Middle frontal gyrus (tissue), 1 donor: ENCODE data around the gene NCKAP5.

Experiments
- DNase-seq: peaks from one replicate; pipeline ENCODE4 v3.0.0-alpha.2; 2015; ENCODE audit warnings: low spot score; ENCODE audit errors: extremely low spot score

The NCKAP5 gene

GRCh38 chr2:133459590-133459989, 108.7 kb downstream of the NCKAP5 start:
- no peak for DNase-seq

DNA sequence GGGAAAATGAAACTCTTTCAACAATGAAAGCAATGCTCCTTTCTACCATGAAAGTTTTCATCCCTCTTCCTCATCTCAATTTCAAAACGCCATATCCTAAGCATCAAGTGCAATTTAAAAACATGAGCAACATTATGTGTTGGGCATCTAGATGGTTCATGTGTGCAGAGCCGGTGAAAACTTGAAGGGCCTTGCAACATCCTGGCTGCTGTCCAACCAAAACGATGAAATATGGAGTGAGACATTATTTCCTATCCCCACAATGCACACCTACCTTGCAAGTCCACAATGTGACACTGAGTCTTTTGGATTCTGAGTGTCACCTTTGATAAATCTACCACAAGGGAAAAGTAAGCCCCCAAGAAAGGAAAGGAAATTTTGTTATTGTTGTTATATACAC, 110.0 kb downstream of the NCKAP5 start:
- DNase-seq = no peak

- no peak for DNase-seq
Observed at GRCh38 chr2:133457861-133458260, 110.4 kb downstream of the NCKAP5 start.

DNA sequence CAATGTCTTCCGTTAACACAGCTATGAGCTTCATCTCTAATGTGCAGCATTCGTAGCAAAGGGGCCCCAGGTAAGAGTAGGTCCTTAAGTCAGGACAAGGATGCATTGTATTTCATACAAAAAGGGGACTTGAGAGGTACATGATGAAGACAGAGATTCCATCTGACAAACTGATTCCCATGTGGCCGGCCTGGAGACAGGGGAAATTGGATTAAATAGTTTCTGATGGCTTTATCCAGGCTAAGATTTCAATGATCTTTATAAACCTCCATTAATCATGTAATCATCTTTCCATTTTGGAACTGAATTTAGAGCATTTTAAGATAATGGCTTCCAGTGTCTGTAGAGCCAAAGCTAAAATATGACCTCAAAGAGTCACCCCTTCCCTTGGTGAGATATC, 111.3 kb downstream of the NCKAP5 start:
- DNase-seq = no peak

GRCh38 chr2:133456156-133456555, 112.1 kb downstream of the NCKAP5 start:
- DNase-seq = no peak

DNA sequence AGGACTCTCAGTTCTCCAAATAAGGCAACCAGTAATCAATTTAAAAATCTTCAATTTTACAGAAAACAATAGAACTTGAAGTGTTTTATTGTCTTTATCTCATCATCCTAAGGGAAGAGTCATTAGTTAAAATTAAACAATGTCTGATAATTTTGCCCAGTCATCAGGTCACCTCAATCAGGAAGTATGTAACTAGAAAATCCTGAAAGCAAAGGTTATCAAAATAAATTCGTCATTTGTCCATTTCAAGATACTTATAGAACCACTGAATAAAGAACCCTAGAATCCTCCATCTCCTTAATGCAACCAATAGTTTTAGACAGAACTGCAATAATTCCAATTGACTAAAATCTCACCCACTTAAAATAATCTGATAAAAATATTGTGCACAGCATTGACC, 115.2 kb downstream of the NCKAP5 start:
- no peak for DNase-seq

DNA sequence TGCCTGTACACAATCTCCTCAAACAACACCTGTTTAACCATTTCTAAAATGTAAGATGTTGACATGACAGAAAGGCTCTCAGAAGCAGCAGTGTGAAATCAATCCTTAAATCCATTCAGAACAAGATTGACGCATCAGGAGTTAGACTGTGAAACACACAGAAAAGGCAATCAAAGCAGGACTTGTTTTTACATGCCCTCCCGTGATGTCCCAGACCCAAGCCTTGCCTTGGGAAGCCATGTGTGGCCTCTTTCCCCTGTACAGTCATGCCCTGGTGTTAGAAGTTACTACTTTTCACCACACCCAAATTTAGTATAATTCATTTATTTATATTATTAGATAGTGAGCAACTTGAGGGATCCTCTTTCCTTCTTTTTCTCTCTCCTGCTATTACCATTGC, 115.7 kb downstream of the NCKAP5 start:
- no peak for DNase-seq

DNA sequence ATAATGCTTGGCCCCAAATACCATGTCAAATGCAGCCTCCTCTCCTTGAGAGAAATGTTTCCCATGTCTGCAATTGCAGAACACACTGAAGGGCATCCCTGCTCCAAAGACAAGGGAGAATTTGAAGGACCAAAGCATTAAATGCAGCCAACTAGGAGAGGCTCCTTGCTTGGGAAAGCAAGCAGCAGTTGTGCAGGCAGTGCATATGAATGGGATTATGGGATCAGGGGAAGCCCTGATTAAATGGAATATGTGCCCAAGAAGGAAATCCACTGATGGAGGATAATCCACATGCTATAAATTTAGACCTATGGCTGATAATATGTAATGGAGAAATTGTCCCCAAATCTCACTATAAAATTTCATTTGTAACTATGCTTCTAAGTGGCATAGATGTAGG, 116.1 kb downstream of the NCKAP5 start:
- DNase-seq = no peak

GRCh38 chr2:133448195-133448594, 120.1 kb downstream of the NCKAP5 start:
- no peak for DNase-seq

- no peak for DNase-seq
Observed at GRCh38 chr2:133447303-133447702, 121.0 kb downstream of the NCKAP5 start.

DNA sequence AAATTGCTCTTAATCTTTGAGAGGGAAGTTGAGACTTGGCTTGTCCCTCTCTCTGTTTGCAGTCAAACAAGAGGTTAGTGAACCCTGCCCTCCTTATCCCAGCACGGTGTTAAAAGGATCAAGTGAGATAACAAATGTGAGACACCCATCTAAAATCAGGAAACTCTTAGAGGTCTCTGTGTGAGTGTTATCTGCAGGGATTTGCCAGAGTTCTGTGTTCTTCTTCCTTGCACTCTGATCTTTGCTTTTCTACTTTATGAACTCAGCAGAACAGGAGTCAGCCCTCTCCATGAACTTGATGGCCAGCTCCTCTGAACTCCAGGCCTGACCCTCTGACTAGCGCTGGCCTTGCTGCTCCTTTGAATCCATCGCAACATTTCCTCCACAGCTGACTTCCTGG, 123.8 kb downstream of the NCKAP5 start:
- no peak for DNase-seq

GRCh38 chr2:133442393-133442792, 125.9 kb downstream of the NCKAP5 start:
- DNase-seq = no peak

GRCh38 chr2:133439565-133439920, 128.7 kb downstream of the NCKAP5 start:
- DNase-seq = no peak

DNA sequence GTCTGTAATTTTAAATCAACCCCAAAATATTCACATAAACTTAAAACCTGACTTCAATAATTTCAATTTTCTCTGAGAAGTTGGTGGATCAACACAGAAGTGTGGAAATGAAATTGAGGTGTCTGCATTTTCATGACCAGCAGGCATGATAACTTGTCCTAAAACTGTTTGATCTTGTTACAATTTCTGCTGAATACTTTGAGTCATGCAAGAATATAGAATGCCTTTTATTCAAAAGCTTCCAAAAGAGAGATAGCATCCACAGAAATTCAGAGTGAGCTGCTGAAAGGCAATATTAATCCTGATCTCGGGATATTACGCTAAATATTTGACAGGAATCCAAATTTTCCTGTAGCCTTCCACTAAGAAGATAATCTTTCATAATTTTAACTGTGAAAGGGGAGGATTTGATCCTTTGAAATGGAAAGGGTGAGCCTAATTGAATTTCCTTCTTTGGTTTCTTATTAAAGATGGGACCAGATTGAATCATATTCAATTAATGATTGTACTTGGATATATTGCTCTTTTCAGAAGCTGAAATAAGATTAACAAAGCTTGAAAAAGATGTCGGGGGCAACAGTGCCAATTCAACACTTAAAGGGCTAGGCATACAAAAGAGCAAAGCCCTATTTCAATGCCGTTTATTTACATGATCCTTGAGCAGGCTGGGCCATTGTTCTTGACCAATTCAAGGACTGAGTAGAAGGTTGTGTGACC, 129.3 kb downstream of the NCKAP5 start:
- DNase-seq = no peak

DNA sequence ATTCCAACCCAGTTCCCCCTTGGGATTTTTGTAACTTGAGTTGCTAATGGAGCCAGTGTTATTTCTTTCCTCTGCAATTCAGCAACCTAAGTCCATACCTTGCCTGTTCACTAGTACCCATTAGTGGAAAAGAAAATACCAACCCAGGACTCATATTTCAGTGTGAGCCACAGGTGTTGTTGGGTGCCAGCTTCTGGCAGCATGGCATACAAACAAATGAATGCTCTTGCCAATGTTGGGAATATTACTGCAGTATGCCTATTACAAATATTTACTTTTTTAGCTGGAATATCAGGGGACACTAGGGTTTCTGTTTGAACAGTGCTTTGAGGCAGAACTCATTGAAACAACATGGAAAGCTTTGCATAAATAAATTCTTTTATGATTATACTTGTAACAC, 130.2 kb downstream of the NCKAP5 start:
- DNase-seq = no peak

GRCh38 chr2:133437492-133437891, 130.8 kb downstream of the NCKAP5 start:
- DNase-seq = no peak

DNA sequence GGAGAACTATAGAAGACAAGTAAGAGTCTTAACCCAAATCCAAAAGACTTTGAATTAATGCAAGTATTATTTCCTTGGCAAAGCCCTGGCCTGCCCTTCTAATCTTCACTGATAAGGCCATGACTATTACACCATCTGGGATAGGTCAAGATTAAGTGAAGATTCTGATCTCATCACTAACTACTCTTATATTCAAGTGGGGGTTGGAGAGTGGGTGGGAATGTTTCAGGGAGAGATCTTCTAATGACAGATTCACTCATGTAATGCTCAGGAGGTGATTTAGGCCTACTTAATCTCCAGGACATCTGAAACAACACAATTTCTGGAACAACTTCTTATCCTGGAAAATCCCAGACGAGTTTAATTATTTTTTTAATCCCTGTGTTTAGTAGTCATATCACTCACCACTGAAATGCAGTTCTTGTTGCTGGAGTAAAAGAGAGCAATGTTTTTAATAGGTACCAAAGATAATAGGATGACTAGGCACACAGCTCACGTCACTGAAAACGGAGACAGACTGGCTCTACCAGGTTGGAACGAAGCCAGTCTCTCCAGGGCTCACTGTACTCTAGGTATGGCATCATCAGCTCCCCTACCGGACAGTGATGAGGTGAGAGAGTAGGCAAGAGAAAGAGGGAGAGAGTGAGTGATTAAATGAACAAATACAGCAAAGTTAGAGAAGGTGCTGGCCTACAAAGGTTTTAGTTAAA, 133.1 kb downstream of the NCKAP5 start:
- no peak for DNase-seq

DNA sequence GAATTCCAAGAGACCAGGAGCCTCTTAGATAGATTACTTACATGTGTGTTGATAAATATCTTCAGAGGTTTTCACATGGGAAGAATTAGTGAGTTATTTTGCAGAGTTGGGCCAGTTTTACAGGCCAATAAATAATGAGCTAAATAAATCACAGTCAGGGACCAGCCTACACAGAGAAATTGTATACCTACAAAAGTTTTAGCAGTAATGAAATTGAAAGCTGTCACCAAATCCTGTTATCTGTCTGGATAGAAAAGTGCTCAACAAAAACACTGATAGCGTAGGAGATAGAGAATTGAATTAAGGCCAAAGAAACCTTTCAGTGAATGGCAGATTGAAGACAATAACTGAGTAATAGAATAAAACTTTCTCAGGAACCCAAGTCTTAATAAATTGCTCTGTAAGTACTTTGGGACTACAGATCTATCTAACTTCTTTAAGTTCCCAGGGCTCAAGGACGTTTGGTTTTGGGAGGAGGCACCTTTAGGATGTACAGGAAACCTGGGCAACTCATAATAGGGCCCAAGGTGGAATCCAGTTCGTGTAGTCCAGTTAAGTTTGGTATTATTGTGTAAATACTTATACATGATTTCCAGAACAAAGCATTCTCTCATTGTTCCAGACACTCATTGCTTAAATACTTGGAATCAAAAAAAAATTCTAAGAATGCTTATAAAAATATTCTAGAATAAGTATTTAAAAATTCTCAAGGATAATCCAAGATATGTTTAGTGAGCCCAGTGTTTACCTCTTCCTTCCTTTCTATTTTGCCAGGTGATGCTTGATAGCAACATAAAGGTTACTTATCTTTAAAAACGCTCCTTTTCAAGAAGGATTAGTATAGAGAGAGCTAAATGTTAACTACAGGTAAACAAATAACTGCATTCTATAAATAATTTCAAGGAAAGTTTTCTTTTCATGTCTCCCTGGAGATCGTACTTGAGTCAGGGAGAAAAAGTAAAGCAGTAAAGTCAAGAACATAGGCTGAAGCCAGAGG, 134.5 kb downstream of the NCKAP5 start:
- DNase-seq = no peak

DNA sequence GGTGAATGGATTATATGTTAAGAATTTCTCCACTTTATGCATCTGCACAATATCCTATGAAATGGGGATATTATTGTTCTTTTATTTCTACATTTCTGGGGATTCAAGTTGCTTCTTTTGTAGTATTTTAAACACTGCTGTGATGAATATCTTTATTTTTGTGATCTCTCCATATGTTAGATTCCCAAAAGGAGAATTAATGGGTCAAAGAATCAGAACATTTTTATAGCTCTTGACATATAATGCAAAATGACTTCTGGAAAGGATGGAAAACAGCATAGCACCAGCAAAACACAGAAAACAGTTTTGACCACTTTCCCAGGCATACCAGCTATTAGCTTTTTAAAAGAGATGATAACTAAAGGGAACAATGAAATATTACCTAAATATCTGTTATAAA, 135.5 kb downstream of the NCKAP5 start:
- DNase-seq = no peak

DNA sequence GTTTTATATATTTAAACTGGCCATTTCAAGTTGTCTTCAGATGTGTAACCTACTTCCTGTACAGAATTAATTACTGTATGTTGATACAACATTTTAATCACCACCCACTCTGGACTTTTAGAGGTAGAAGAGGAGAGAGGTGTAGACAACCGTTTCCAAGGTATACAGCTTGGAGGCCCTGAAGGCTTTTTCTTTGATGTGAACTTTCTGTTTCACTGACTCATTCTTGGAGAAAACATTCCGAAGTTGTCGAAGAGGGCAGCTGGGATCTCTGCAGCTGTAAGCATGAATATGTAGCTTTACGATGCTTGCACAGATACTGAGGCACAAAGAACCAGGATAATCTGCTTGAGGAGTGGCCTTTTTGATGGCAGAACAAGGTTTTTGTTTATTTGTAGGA, 137.0 kb downstream of the NCKAP5 start:
- DNase-seq = no peak

DNA sequence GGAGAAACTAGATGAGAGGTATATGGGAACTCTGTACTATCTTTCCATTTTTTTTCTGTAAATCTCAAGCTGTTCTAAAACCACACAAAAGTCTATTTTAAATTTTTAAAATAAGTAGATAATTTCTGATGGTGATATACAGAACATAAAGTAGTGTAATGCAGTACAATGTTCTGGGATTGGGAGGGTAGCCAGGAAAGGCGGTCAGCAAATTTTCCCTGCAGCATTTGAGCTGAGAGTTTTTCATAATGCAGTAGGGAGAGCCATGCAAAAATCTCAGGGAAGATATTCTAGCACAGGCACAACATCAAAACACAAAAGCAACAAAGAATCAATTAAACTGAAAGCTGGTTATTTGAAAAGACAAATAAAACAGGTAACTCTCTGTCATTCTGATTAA, 141.5 kb downstream of the NCKAP5 start:
- DNase-seq = no peak

GRCh38 chr2:133425612-133426011, 142.7 kb downstream of the NCKAP5 start:
- DNase-seq = no peak
